GM12872 (cell line): Measurements from ENCODE around the gene PPP1R3G.

ENCODE experiments used
- CTCF ChIP-seq: IDR thresholded peaks from 3 replicates; pipeline ENCODE4 v1.5.1; 2011; ENCODE audit warnings: low read depth, mild to moderate bottlenecking, low read length, moderate library complexity; ENCODE audit not compliant: insufficient read depth

PPP1R3G gene

GRCh38 chr6:5121479-5121878 is 36.3 kb downstream of the PPP1R3G start:
- TF ChIP-seq CTCF: no peak

GRCh38 chr6:5121956-5122355 is 36.8 kb downstream of the PPP1R3G start:
- no peak for TF ChIP-seq CTCF

GRCh38 chr6:5122504-5123112 is 37.5 kb downstream of the PPP1R3G start:
- no peak for TF ChIP-seq CTCF

- no peak for TF ChIP-seq CTCF
Observed at GRCh38 chr6:5123296-5124143, 38.4 kb downstream of the PPP1R3G start.

- no peak for TF ChIP-seq CTCF
Observed at GRCh38 chr6:5124526-5124925, 39.4 kb downstream of the PPP1R3G start.

- no peak for TF ChIP-seq CTCF
Observed at GRCh38 chr6:5125152-5126006, 40.2 kb downstream of the PPP1R3G start.

GRCh38 chr6:5126214-5126613 is 41.1 kb downstream of the PPP1R3G start:
- TF ChIP-seq CTCF: no peak
